Hematopoietic multipotent progenitor cell treated with erythropoietin and hydrocortisone succinate and interleukin-3 and kit ligand, for 17 days (in vitro differentiated cells): ENCODE measurements around the gene TTYH3.
"Not testable (repeated sequence)": the region's sequence is repeated elsewhere in the genome, so short reads cannot be mapped to it uniquely, and the experiment has no call there.

Experiments
- DNase-seq: peaks from one replicate; pipeline ENCODE4 v3.0.0-alpha.2; 2015; ENCODE audit warnings: low spot score

TTYH3 gene

GRCh38 chr7:2603044-2603965, 28.5 kb upstream of the TTYH3 start:
- no peak for DNase-seq

GRCh38 chr7:2604608-2605174, 27.1 kb upstream of the TTYH3 start:
- DNase-seq = no peak

GRCh38 chr7:2605608-2606538, 25.9 kb upstream of the TTYH3 start:
- no peak for DNase-seq

- DNase-seq = no peak
These were observed 25.2 kb upstream of the TTYH3 start for GRCh38 chr7:2606539-2606936.

GRCh38 chr7:2607122-2607922, 24.5 kb upstream of the TTYH3 start:
- no peak for DNase-seq

- no peak for DNase-seq
These were observed 23.6 kb upstream of the TTYH3 start for GRCh38 chr7:2607923-2608904.

GRCh38 chr7:2608921-2609411, 22.8 kb upstream of the TTYH3 start:
- DNase-seq = no peak

GRCh38 chr7:2609646-2610045, 22.1 kb upstream of the TTYH3 start:
- DNase-seq = not testable (repeated sequence)

- DNase-seq = no peak
These were observed 21.3 kb upstream of the TTYH3 start for GRCh38 chr7:2610466-2610865.

- DNase-seq = no peak
These were observed 20.9 kb upstream of the TTYH3 start for GRCh38 chr7:2610898-2611297.

GRCh38 chr7:2611401-2611800, 20.4 kb upstream of the TTYH3 start:
- no peak for DNase-seq

- DNase-seq = no peak
These were observed 19.9 kb upstream of the TTYH3 start for GRCh38 chr7:2611922-2612321.

- DNase-seq = peak; percentile 10
These were observed 19.2 kb upstream of the TTYH3 start for GRCh38 chr7:2612445-2613097.

GRCh38 chr7:2613098-2613930, 18.5 kb upstream of the TTYH3 start:
- no peak for DNase-seq

- no peak for DNase-seq
These were observed 17.7 kb upstream of the TTYH3 start for GRCh38 chr7:2613931-2614600.

GRCh38 chr7:2614631-2615330, 17.0 kb upstream of the TTYH3 start:
- no peak for DNase-seq
